B cell (primary cell): ENCODE data around the gene STX1B. TPM values are rescaled to one million over a fixed set of nuclear protein-coding genes. Genes with fewer than 3 reads are reported as not detected.

Source experiments
- ATAC-seq: fragments of 200-7000 bp; cut with Tn5 transposase; one replicate; pipeline ENCODE4 v1.10.0; 2021; ENCODE audit warnings: low read depth, mild to moderate bottlenecking, moderate number of reproducible peaks, moderate library complexity
- CTCF ChIA-PET: fragments of 350-600 bp; sonication (Branson Sonifier 250); formaldehyde crosslinking; loops from one replicate; lab custom pipeline; 2021; ENCODE audit warnings: antibody characterized with exemption, inconsistent platforms; lab: Charles Lee
- POLR2A ChIA-PET: fragments of 350-600 bp; sonication (Branson Sonifier 250); formaldehyde crosslinking; loops from one replicate; lab custom pipeline; 2021; ENCODE audit warnings: antibody characterized with exemption; lab: Charles Lee
- DNase-seq: peaks from one replicate; pipeline ENCODE4 v3.0.0; 2013
- H2AFZ ChIP-seq: 2 replicates; pipeline ENCODE4 v1.6.1; 2012; ENCODE audit warnings: mild to moderate bottlenecking, low read depth, low read length; ENCODE audit not compliant: insufficient read depth, poor library complexity, severe bottlenecking
- H3K27ac ChIP-seq, 2 donors: 1 replicate in 1 of 2; 2 replicates in 1 of 2; pipeline ENCODE4 v1.5.1; 2012 to 2013; ENCODE audit warnings: low read length in 2 of 2, mild to moderate bottlenecking in 2 of 2, moderate library complexity in 1 of 2
- H3K27me3 ChIP-seq, 4 experiments: fragments of 200-600 bp in 1 of 4; sonication (generic) in 1 of 4; replicated peaks in 1 of 4; 1 replicate in 2 of 4; 2 replicates in 2 of 4; pipeline versions ENCODE4 v1.6.1 to v1.7.0; 2013 to 2016; ENCODE audit warnings: low read length in 3 of 4, mild to moderate bottlenecking in 2 of 4, mixed read lengths in 1 of 4, moderate library complexity in 1 of 4; ENCODE audit not compliant: insufficient read depth in 4 of 4, control insufficient read depth in 3 of 4; ENCODE audit errors: control extremely low read depth in 1 of 4
- H3K36me3 ChIP-seq, 2 experiments: replicated peaks in 1 of 2; 1 replicate in 1 of 2; 2 replicates in 1 of 2; pipeline versions ENCODE4 v1.6.1 to v1.7.1; 2013; ENCODE audit warnings: low read length in 1 of 2; ENCODE audit not compliant: insufficient read depth in 2 of 2, control insufficient read depth in 1 of 2; ENCODE audit errors: control extremely low read depth in 1 of 2, extremely low read depth in 1 of 2
- H3K4me1 ChIP-seq, 2 donors: fragments of 200-600 bp in 1 of 2; sonication (generic) in 1 of 2; 1 replicate in 1 of 2; 2 replicates in 1 of 2; pipeline versions ENCODE4 v1.5.1 to v1.6.1; 2013 to 2017; ENCODE audit warnings: low read length in 2 of 2; ENCODE audit not compliant: control insufficient read depth in 2 of 2, insufficient read depth in 2 of 2
- H3K4me2 ChIP-seq: replicated peaks from 2 replicates; pipeline ENCODE3; 2012; ENCODE audit warnings: mild to moderate bottlenecking, low read depth, low read length; ENCODE audit not compliant: poor library complexity, severe bottlenecking
- H3K4me3 ChIP-seq, 5 experiments: fragments of 200-600 bp in 1 of 5; sonication (generic) in 1 of 5; 1 replicate in 3 of 5; 2 replicates in 2 of 5; pipeline versions ENCODE4 v1.5.1 to v1.7.0; 2011 to 2016; ENCODE audit warnings: low read length in 4 of 5, mild to moderate bottlenecking in 4 of 5, low read depth in 2 of 5, control low read depth in 1 of 5, moderate library complexity in 1 of 5; ENCODE audit not compliant: insufficient read depth in 1 of 5; ENCODE audit errors: control extremely low read depth in 1 of 5, extremely low read depth in 1 of 5
- H3K79me2 ChIP-seq: fragments of 200-600 bp; sonication (generic); one replicate; pipeline ENCODE4 v1.6.0; 2016; ENCODE audit warnings: low read length; ENCODE audit not compliant: control insufficient read depth, insufficient read depth
- H3K9ac ChIP-seq: fragments of 200-600 bp; sonication (generic); 2 replicates; pipeline ENCODE4 v1.6.1; 2017; ENCODE audit warnings: mild to moderate bottlenecking, low read length, moderate library complexity
- H3K9me3 ChIP-seq, 3 donors: one replicate each; pipeline versions ENCODE4 v1.6.1 to v1.7.1; 2013; ENCODE audit warnings: low read length in 2 of 3; ENCODE audit not compliant: control insufficient read depth in 2 of 3, insufficient read depth in 1 of 3; ENCODE audit errors: control extremely low read depth in 1 of 3
- H4K20me1 ChIP-seq: 2 replicates; pipeline ENCODE4 v1.6.0; 2012; ENCODE audit warnings: mild to moderate bottlenecking, low read length; ENCODE audit not compliant: insufficient read depth, control insufficient read depth, poor library complexity, severe bottlenecking
- H3K27ac Mint-ChIP-seq: one replicate; pipeline ENCODE4 v1.8.0; 2021; ENCODE audit warnings: mixed read lengths
- H3K27me3 Mint-ChIP-seq: one replicate; pipeline ENCODE4 v1.8.0; 2021; ENCODE audit warnings: mixed read lengths
- H3K4me1 Mint-ChIP-seq: one replicate; pipeline ENCODE4 v1.8.0; 2021; ENCODE audit warnings: mixed read lengths
- H3K4me3 Mint-ChIP-seq: one replicate; pipeline ENCODE4 v1.8.0; 2021; ENCODE audit warnings: mixed read lengths
- H3K9me3 Mint-ChIP-seq: one replicate; pipeline ENCODE4 v1.8.0; 2022; ENCODE audit warnings: mixed read lengths; ENCODE audit not compliant: insufficient read depth
- CTCF ChIP-seq: fragments of 200-600 bp; IDR thresholded peaks from one replicate; pipeline ENCODE4 v1.8.0; 2022; ENCODE audit warnings: antibody characterized with exemption, mild to moderate bottlenecking
- EZH2 ChIP-seq: IDR thresholded peaks from 2 replicates; pipeline ENCODE4 v1.6.1; 2012; ENCODE audit warnings: borderline replicate concordance, low read depth, mild to moderate bottlenecking, moderate library complexity, low read length; ENCODE audit not compliant: insufficient read depth, poor library complexity, severe bottlenecking
- WGBS: methylation state at CpG from one replicate; pipeline ENCODE4 v1.1.5; 2013; ENCODE audit warnings: missing lambda C conversion rate; ENCODE audit not compliant: insufficient coverage; 5-methylcytosine and 5-hydroxymethylcytosine counted together
- intact Hi-C: fragments of 100-400 bp; cut with micrococcal nuclease; formaldehyde crosslinking; loops from one replicate; pipeline ENCODE4 v1.10.0; 2022
- polyA plus RNA-seq: library from polyadenylated mRNA; depleted of rRNA; stranded (reverse); fragments of >200 nt; gene quantifications from 2 replicates; pipeline ENCODE4 v1.2.3, GENCODE V29; 2012
- total RNA-seq, 2 donors: library from RNA; stranded (reverse); fragments of 120-200 nt in 1 of 2; gene quantifications; 1 replicate in 1 of 2; 2 replicates in 1 of 2; pipeline versions ENCODE4 v1.2.3 to v1.2.4, GENCODE V29; 2013 to 2022

The STX1B gene
- total and polyA plus RNA-seq, 2 donors (not counting 1 experiment from before 2014, with no cell fraction given), result 2.1 to 2.2 TPM

- Histone ChIP-seq H3K79me2 (peaks cover 14% of the 10 kb centered on the region), H2AFZ (no peak overlapping the region), H4K20me1 (peaks cover 19% of the 10 kb centered on the region), H3K9ac (no peak overlapping the region), H3K36me3 (peaks cover 4 to 54% of the 10 kb centered on the region in 2 experiments), H3K27me3 (no peaks in the 10 kb centered on the region), H3K4me2 (no peak overlapping the region), H3K4me1 (no peaks in the 10 kb centered on the region), H3K9me3 (no peaks in the 10 kb centered on the region), H3K27ac (no peak overlapping the region), H3K4me3 (no peak overlapping the region)
- Mint-ChIP-seq H3K27ac (no peak overlapping the region), H3K4me3 (no peak overlapping the region), H3K9me3 (no peaks in the 10 kb centered on the region), H3K27me3 (no peaks in the 10 kb centered on the region), H3K4me1 (no peaks in the 10 kb centered on the region)
- ATAC-seq (no peak), DNase-seq (peak; percentile 23)
- whole genome bisulfite sequencing, result 92% methylated on average over 17 of the region's 17 CpGs
- intact Hi-C loops, result no loop called here
- no peak for TF ChIP-seq EZH2
- peak; percentile 23 for TF ChIP-seq CTCF
- POLR2A ChIA-PET, result no interaction called here
- CTCF ChIA-PET, result interaction anchor here (0.7 kb wide), 1 partner anchor 24 kb away, joined by 3 read pairs; no protein-coding TSS in a partner anchor
Measured at GRCh38 chr16:30977502-30977901, 32.9 kb downstream of the STX1B start.

GRCh38 chr16:30976486-30976885 lies 34.0 kb downstream of the STX1B start:
- H3K4me3 Mint-ChIP-seq, result no peak overlapping the region
- no peak for TF ChIP-seq EZH2
- no peak for TF ChIP-seq CTCF
- H3K9ac ChIP-seq, result no peak overlapping the region
- H3K27me3 Mint-ChIP-seq, result no peaks in the 10 kb centered on the region
- CTCF ChIA-PET, result no interaction called here
- WGBS, result 100% methylated on average over 4 of the region's 4 CpGs
- H3K79me2 ChIP-seq, result peaks cover 14% of the 10 kb centered on the region
- H4K20me1 ChIP-seq, result peaks cover 19% of the 10 kb centered on the region
- no peak overlapping the region for H3K4me2 ChIP-seq
- no peaks in the 10 kb centered on the region for H3K9me3 ChIP-seq
- no peak overlapping the region for H3K27ac ChIP-seq
- H3K4me1 Mint-ChIP-seq, result no peaks in the 10 kb centered on the region
- DNase-seq (no peak), ATAC-seq (no peak)
- no peak overlapping the region for H3K27ac Mint-ChIP-seq
- POLR2A ChIA-PET, result no interaction called here
- no peak overlapping the region for H3K4me3 ChIP-seq
- H3K4me1 ChIP-seq, result no peaks in the 10 kb centered on the region
- intact Hi-C loops, result no loop called here
- H3K27me3 ChIP-seq, result no peaks in the 10 kb centered on the region
- H3K36me3 ChIP-seq, result peaks cover 4 to 61% of the 10 kb centered on the region in 2 experiments
- no peaks in the 10 kb centered on the region for H3K9me3 Mint-ChIP-seq
- H2AFZ ChIP-seq, result no peak overlapping the region
